SK-N-SH (cell line): ENCODE results near the gene STARD3. TPM values are rescaled to one million over a fixed set of nuclear protein-coding genes. Genes with fewer than 3 reads are reported as not detected.

Experiments used
- CTCF ChIA-PET: fragments of 300-600, 350-600 bp; formaldehyde crosslinking; extraction: SDS; loops from one replicate; lab custom pipeline; 2021; lab: Yijun Ruan, JAX
- POLR2A ChIA-PET: fragments of 350-600 bp; sonication (Branson Sonifier 250); formaldehyde crosslinking; extraction: SDS; loops from one replicate; lab custom pipeline; 2020; ENCODE audit warnings: antibody characterized with exemption, inconsistent platforms; lab: Yijun Ruan, JAX
- DNase-seq: peaks from one replicate; pipeline ENCODE4 v3.0.0; 2012
- H2AFZ ChIP-seq: fragments of 200-600 bp; sonication (generic); 2 replicates; pipeline ENCODE4 v1.8.1; 2016; ENCODE audit warnings: antibody characterized with exemption, mild to moderate bottlenecking, low read depth
- H3F3A ChIP-seq: fragments of 200-600 bp; sonication (generic); replicated peaks from 2 replicates; pipeline ENCODE3; 2016; ENCODE audit warnings: antibody characterized with exemption, mild to moderate bottlenecking; ENCODE audit not compliant: insufficient read depth
- H3K27ac ChIP-seq, 2 experiments: fragments of 200-500 bp in 1 of 2; fragments of 200-600 bp in 1 of 2; sonication (Bioruptor generic) in 1 of 2; sonication (generic), shearing (Covaris generic) in 1 of 2; 2 replicates each; pipeline versions ENCODE4 v1.5.1 to v1.6.1; 2014 to 2016; ENCODE audit warnings: low read depth in 2 of 2, inconsistent platforms in 1 of 2, low read length in 1 of 2, mild to moderate bottlenecking in 1 of 2, mixed read lengths in 1 of 2
- H3K27me3 ChIP-seq: fragments of 200-600 bp; sonication (generic), shearing (Covaris generic); 2 replicates; pipeline ENCODE4 v1.6.1; 2016; ENCODE audit warnings: mixed run types; ENCODE audit not compliant: insufficient read depth
- H3K36me3 ChIP-seq, 2 experiments: fragments of 200-500 bp in 1 of 2; fragments of 200-600 bp in 1 of 2; sonication (Bioruptor generic) in 1 of 2; sonication (generic) in 1 of 2; replicated peaks in 1 of 2; 2 replicates each; pipeline versions ENCODE3 to v1.5.1; 2014 to 2016; ENCODE audit warnings: low read length in 1 of 2, mild to moderate bottlenecking in 1 of 2; ENCODE audit not compliant: insufficient read depth in 2 of 2, control insufficient read depth in 1 of 2
- H3K4me1 ChIP-seq, 2 experiments: fragments of 200-500 bp in 1 of 2; fragments of 200-600 bp in 1 of 2; sonication (Bioruptor generic) in 1 of 2; sonication (generic), shearing (Covaris generic) in 1 of 2; 2 replicates each; pipeline versions ENCODE4 v1.5.1 to v1.6.1; 2014 to 2016; ENCODE audit warnings: low read depth in 1 of 2, low read length in 1 of 2, mixed run types in 1 of 2; ENCODE audit not compliant: insufficient read depth in 2 of 2, control insufficient read depth in 1 of 2
- H3K4me2 ChIP-seq: fragments of 200-600 bp; sonication (generic), shearing (Covaris generic); 2 replicates; pipeline ENCODE4 v1.6.1; 2017; ENCODE audit warnings: mixed run types
- H3K4me3 ChIP-seq, 2 experiments: fragments of 200-500 bp in 1 of 2; fragments of 200-600 bp in 1 of 2; sonication (Bioruptor generic) in 1 of 2; sonication (generic), shearing (Covaris generic) in 1 of 2; 2 replicates each; pipeline versions ENCODE4 v1.5.1 to v1.8.1; 2014 to 2016; ENCODE audit warnings: low read depth in 2 of 2, inconsistent platforms in 1 of 2, low read length in 1 of 2, mild to moderate bottlenecking in 1 of 2, mixed read lengths in 1 of 2, moderate library complexity in 1 of 2
- H3K79me2 ChIP-seq: fragments of 200-600 bp; sonication (generic); 2 replicates; pipeline ENCODE4 v1.8.1; 2017; ENCODE audit warnings: mild to moderate bottlenecking; ENCODE audit not compliant: insufficient read depth
- H3K9ac ChIP-seq: fragments of 200-600 bp; sonication (generic); 2 replicates; pipeline ENCODE4 v1.6.1; 2017; ENCODE audit warnings: mixed run types
- H3K9me2 ChIP-seq: fragments of 200-600 bp; sonication (generic); 2 replicates; pipeline ENCODE4 v1.6.1; 2017; ENCODE audit warnings: mixed run types
- H3K9me3 ChIP-seq: fragments of 200-600 bp; sonication (generic); 2 replicates; pipeline ENCODE4 v1.6.1; 2017; ENCODE audit warnings: mixed run types, mild to moderate bottlenecking, moderate library complexity
- H4K20me1 ChIP-seq: fragments of 200-600 bp; sonication (generic); 2 replicates; pipeline ENCODE4 v1.6.1; 2017; ENCODE audit warnings: mild to moderate bottlenecking, mixed run types; ENCODE audit not compliant: insufficient read depth
- CHD2 ChIP-seq: fragments of 150-350 bp; IDR thresholded peaks from 2 replicates; pipeline ENCODE4 v1.6.1; 2018; ENCODE audit warnings: low read length; ENCODE audit not compliant: partially characterized antibody
- EP300 ChIP-seq, 2 experiments: IDR thresholded peaks; 2 replicates each; pipeline versions ENCODE4 v1.4.0 to v1.6.1; 2012; ENCODE audit warnings: borderline replicate concordance in 1 of 2, low read depth in 1 of 2, low read length in 1 of 2
- EZH2phosphoT487 ChIP-seq: fragments of 200-600 bp; sonication (generic); IDR thresholded peaks from 2 replicates; pipeline ENCODE4 v1.6.1; 2017; ENCODE audit warnings: low read depth, mixed run types, mild to moderate bottlenecking, antibody characterized with exemption, moderate library complexity, borderline replicate concordance
- FOSL2 ChIP-seq: IDR thresholded peaks from 2 replicates; pipeline ENCODE4 v1.4.0; 2012; ENCODE audit warnings: low read depth, mild to moderate bottlenecking, moderate library complexity, borderline replicate concordance
- GABPA ChIP-seq: IDR thresholded peaks from 2 replicates; pipeline ENCODE4 v1.4.0; 2012; ENCODE audit warnings: low read depth, mild to moderate bottlenecking
- GATA2 ChIP-seq: sonication (generic); formaldehyde crosslinking; IDR thresholded peaks from 2 replicates; pipeline ENCODE4 v1.5.0; 2020; ENCODE audit warnings: mild to moderate bottlenecking, missing genetic modification reagents
- MAX ChIP-seq: IDR thresholded peaks from 2 replicates; pipeline ENCODE4 v1.4.0; 2012; ENCODE audit warnings: low read depth
- MXI1 ChIP-seq: IDR thresholded peaks from 2 replicates; pipeline ENCODE4 v1.6.1; 2012; ENCODE audit warnings: mild to moderate bottlenecking, low read depth, low read length, improper control_type of control experiment
- NFIC ChIP-seq: IDR thresholded peaks from 2 replicates; pipeline ENCODE4 v1.4.0; 2012; ENCODE audit warnings: borderline replicate concordance
- PBX3 ChIP-seq: IDR thresholded peaks from 2 replicates; pipeline ENCODE4; 2012
- RCOR1 ChIP-seq: fragments of 150-350 bp; IDR thresholded peaks from 2 replicates; pipeline ENCODE4 v1.6.1; 2017; ENCODE audit warnings: antibody characterized with exemption, low read length
- RXRA ChIP-seq: IDR thresholded peaks from 2 replicates; pipeline ENCODE4 v1.4.0; 2012; ENCODE audit warnings: low read depth, mild to moderate bottlenecking, borderline replicate concordance
- SIN3A ChIP-seq: IDR thresholded peaks from 2 replicates; pipeline ENCODE4 v1.6.1; 2012; ENCODE audit warnings: low read depth, mild to moderate bottlenecking, low read length, moderate library complexity, borderline replicate concordance
- TCF12 ChIP-seq: IDR thresholded peaks from 2 replicates; pipeline ENCODE4 v1.4.0; 2012
- TEAD4 ChIP-seq: IDR thresholded peaks from 2 replicates; pipeline ENCODE4 v1.4.0; 2012; ENCODE audit warnings: mild to moderate bottlenecking, borderline replicate concordance; ENCODE audit not compliant: insufficient read depth
- USF1 ChIP-seq: IDR thresholded peaks from 2 replicates; pipeline ENCODE4 v1.4.0; 2012; ENCODE audit warnings: low read depth, borderline replicate concordance
- WGBS: methylation state at CpG from one replicate; pipeline ENCODE4 v1.1.6; 2017; ENCODE audit warnings: low lambda C conversion rate; 5-methylcytosine and 5-hydroxymethylcytosine counted together
- polyA plus RNA-seq, 3 experiments: library from polyadenylated mRNA; depleted of rRNA; stranded (reverse); fragments of >200 nt; gene quantifications; 2 replicates each; pipeline ENCODE4 v1.2.3, GENCODE V29; 2012
- TF ChIP-seq, protein P1 (sequence below): IDR thresholded peaks from 2 replicates; pipeline ENCODE4 v1.4.0; 2012; ENCODE audit warnings: low read depth, borderline replicate concordance
- TF ChIP-seq, protein P2 (sequence below): fragments of 150-350 bp; IDR thresholded peaks from 2 replicates; pipeline ENCODE4 v1.6.1; 2016; ENCODE audit warnings: mild to moderate bottlenecking, low read depth, low read length

STARD3 gene
- polyA plus RNA-seq, 1 of the 3 experiments (the other 2 are of a cell fraction), result 76.8 TPM

DNA sequence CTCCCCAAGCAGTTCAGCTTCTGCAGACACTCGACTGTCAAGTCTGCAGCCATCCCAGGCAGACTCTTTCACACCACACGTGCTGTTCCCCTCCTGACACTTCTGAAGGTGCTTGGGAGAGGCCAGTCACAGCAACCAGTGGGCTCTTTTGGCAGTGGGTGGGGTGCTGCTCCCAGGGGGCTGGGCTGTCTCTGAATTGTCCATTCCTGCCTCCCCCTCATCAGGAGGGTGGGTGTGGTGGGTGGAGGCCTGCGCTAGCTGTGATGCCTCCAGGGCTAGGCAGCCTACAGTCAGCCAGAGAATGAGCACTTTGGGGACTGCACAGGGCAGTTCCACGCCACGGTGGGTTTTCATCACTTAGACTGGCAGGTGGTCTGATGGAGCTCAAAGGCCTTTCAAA, 10.3 kb downstream of the STARD3 start:
- Histone ChIP-seq H3K4me1 (peaks cover 0 to 3% of the 10 kb centered on the region in 2 experiments; a peak in 1 of 4 replicates), H3K79me2 (peaks cover 48% of the 10 kb centered on the region), H3K36me3 (no peaks in the 10 kb centered on the region)
- CTCF ChIA-PET, result interaction anchor here (1.6 to 2.0 kb wide), 2 partner anchors 12 to 24 kb away, joined by 6 to 9 read pairs; no protein-coding TSS in a partner anchor
- TF ChIP-seq NFIC (no peak), EP300 (IDR thresholded peaks at IDR 0.05; ENCODE audit: borderline replicate concordance in 1 of 2, low read depth in 1 of 2, low read length in 1 of 2) (no peak), RXRA (no peak), USF1 (no peak), SIN3A (no peak)
- TF ChIP-seq, all 33 proteins: peak for 0
- H2AFZ ChIP-seq, result no peak overlapping the region
- no peak overlapping the region for H3K4me3 ChIP-seq
- no peaks in the 10 kb centered on the region for H3F3A ChIP-seq
- H3K9me3 ChIP-seq, result no peaks in the 10 kb centered on the region
- no peak overlapping the region for H3K9ac ChIP-seq
- no peak for DNase-seq
- no peak overlapping the region for H3K4me2 ChIP-seq
- no peak overlapping the region for H3K27ac ChIP-seq
- no peaks in the 10 kb centered on the region for H3K27me3 ChIP-seq
- POLR2A ChIA-PET, result no interaction called here
- no peaks in the 10 kb centered on the region for H3K9me2 ChIP-seq
- WGBS, result 87% methylated on average over 2 of the region's 5 CpGs
- peaks cover 32% of the 10 kb centered on the region for H4K20me1 ChIP-seq

DNA sequence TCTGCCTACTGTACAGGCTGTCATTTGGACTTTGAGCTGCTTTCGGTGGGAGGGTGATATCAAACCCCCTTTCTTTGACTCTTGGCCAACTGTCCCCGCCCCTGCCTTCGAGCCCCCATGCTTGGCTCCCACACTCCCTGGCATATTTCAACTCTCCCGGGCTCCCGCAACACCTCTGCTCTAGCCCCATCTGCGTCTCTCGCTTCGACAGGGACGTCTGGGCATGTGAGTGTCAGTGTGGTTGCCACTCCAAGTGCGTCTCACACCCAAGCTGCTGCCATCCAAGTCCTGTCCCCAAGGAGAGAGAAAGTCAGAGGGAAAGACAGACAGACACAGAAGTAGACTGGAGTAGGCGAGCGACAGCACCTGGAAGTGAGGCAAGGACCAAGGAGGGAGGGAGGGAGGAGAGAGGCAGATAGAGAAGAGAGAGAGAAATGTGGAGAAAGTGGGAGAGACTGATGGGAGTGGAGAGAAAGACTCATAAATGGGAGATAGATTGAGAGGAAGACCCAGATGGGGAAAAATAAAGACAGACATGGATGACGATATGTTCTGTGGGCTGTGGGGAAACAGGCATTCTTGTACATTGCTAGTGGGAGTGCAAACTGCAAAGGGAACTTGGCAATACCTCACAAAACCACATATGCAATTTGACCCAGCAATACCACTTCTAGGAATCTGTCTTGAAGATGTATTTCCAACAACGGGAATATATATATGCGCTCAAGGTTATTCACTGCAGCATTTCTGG, 11.8 kb downstream of the STARD3 start:
- Histone ChIP-seq H3K9me2 (no peaks in the 10 kb centered on the region), H3K27ac (no peak overlapping the region), H3K9ac (no peak overlapping the region), H3K4me2 (no peak overlapping the region), H3K27me3 (no peaks in the 10 kb centered on the region), H3K79me2 (peaks cover 33% of the 10 kb centered on the region), H3K4me1 (peaks cover 0 to 4% of the 10 kb centered on the region in 2 experiments; a peak in 1 of 4 replicates), H2AFZ (no peak overlapping the region), H3K36me3 (no peaks in the 10 kb centered on the region), H4K20me1 (peaks cover 16% of the 10 kb centered on the region), H3F3A (no peaks in the 10 kb centered on the region), H3K4me3 (no peak overlapping the region), H3K9me3 (no peaks in the 10 kb centered on the region)
- ChIA-PET POLR2A (no interaction called here), CTCF (interaction anchor here (0.6 to 7.2 kb wide), 6 partner anchors 10 to 66 kb away, joined by 3 to 83 read pairs (median 6); no protein-coding TSS in a partner anchor)
- WGBS, result 93% methylated on average over 15 of the region's 15 CpGs
- TF ChIP-seq MAX (no peak), TCF12 (no peak), EZH2phosphoT487 (no peak), MXI1 (no peak), RCOR1 (no peak), PBX3 (no peak), GATA2 (CRISPR knock-in tag) (no peak), CHD2 (no peak), GABPA (no peak), FOSL2 (no peak), TEAD4 (no peak), RXRA (no peak), EP300 (IDR thresholded peaks at IDR 0.05; ENCODE audit: borderline replicate concordance in 1 of 2, low read depth in 1 of 2, low read length in 1 of 2) (no peak), NFIC (no peak)
- TF ChIP-seq, protein P1, sequence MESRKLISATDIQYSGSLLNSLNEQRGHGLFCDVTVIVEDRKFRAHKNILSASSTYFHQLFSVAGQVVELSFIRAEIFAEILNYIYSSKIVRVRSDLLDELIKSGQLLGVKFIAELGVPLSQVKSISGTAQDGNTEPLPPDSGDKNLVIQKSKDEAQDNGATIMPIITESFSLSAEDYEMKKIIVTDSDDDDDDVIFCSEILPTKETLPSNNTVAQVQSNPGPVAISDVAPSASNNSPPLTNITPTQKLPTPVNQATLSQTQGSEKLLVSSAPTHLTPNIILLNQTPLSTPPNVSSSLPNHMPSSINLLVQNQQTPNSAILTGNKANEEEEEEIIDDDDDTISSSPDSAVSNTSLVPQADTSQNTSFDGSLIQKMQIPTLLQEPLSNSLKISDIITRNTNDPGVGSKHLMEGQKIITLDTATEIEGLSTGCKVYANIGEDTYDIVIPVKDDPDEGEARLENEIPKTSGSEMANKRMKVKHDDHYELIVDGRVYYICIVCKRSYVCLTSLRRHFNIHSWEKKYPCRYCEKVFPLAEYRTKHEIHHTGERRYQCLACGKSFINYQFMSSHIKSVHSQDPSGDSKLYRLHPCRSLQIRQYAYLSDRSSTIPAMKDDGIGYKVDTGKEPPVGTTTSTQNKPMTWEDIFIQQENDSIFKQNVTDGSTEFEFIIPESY, result no peak
- TF ChIP-seq, protein P2, sequence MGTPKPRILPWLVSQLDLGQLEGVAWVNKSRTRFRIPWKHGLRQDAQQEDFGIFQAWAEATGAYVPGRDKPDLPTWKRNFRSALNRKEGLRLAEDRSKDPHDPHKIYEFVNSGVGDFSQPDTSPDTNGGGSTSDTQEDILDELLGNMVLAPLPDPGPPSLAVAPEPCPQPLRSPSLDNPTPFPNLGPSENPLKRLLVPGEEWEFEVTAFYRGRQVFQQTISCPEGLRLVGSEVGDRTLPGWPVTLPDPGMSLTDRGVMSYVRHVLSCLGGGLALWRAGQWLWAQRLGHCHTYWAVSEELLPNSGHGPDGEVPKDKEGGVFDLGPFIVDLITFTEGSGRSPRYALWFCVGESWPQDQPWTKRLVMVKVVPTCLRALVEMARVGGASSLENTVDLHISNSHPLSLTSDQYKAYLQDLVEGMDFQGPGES, result no peak
- no peak for DNase-seq
